CD1c-positive myeloid dendritic cell (primary cell): ENCODE measurements around the gene APEH.
"Not testable (repeated sequence)": the region's sequence is repeated elsewhere in the genome, so short reads cannot be mapped to it uniquely, and the experiment has no call there.

Source experiments
- DNase-seq: peaks from one replicate; pipeline ENCODE4 v3.0.0-alpha.2; 2016; ENCODE audit errors: extremely low spot score

Gene APEH

GRCh38 chr3:49668861-49669260 lies 5.3 kb upstream of the APEH start:
- DNase-seq = no peak

- DNase-seq = no peak
These were observed 4.8 kb upstream of the APEH start for GRCh38 chr3:49669352-49669751.

GRCh38 chr3:49670940-49671290 lies 3.2 kb upstream of the APEH start:
- no peak for DNase-seq

DNA sequence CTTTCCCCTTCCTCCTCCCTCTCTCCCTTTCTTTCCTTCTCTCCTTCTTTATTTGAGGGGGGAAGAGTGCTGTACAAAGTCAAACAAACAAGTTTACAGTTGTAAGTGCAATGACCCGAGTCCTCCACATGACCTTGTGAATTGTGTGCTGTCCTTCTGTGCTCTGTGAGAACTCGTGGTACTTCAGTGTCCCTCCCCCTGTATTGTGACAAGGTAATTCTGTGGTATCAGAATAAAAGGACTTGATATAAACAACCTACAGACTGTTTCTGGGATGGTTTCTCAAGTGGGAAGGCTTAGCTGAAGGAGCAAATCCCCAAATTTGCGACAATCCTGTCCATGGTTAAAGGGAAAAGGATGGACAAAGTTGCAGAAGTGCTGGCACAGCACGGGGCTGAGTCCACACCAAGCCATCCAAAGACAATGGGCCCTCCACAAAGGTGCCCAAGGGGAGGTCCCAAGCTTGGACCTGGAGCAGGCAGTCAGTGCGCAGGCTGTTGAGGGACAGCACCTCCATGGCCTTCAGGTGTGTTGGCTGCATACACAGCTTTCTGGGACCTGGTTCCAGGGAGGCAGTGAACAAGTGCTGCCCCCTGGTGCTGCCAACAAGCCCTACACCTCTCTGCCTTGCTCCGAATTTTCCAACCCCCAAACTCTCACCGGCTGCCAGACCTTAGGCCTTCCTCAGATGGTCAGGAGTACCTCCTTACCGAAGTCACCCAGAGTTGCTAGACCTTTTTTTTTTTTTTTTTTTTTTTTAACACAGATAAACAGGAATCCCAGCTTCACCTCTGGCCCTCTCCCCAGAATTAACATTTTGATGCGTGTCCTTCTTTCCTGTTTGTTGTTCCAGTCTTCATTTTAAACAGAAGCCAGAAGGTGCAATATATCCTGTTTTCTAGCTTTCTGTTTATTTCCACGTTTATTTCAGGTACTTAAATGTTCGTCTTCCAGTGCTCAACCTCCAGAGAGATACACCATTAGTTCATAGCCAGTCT lies 2.6 kb upstream of the APEH start:
- peak; percentile 71 for DNase-seq

DNA sequence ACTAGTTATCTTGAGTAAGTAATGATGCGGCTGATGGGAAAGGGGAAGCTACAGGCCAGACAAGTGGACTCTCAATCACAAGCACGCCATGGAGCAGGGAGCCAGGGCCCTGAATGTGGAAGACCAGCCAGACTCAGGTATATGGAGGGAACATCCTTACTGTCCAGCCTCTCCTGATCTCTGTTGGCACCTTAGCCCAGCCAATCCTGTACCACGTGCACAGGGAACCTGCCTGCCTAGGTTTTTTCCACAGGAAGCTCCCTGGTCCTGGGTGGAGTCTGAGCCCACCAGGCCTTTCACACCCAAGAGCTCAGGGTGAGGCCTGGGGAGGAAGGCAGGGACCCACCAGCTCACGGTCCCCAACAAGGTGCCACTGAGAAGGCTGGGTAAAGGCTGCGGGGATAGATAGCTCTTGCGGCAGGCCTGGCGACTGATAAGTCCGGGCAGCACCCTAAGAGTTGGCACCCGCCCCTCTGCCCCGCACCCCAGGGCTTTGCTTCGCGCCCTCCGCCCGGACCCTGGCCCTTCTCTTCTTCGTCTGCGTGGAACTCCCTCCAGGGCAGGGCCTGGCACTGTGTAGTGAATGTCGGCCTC lies 933 bp upstream of the APEH start:
- DNase-seq = peak; percentile 45

DNA sequence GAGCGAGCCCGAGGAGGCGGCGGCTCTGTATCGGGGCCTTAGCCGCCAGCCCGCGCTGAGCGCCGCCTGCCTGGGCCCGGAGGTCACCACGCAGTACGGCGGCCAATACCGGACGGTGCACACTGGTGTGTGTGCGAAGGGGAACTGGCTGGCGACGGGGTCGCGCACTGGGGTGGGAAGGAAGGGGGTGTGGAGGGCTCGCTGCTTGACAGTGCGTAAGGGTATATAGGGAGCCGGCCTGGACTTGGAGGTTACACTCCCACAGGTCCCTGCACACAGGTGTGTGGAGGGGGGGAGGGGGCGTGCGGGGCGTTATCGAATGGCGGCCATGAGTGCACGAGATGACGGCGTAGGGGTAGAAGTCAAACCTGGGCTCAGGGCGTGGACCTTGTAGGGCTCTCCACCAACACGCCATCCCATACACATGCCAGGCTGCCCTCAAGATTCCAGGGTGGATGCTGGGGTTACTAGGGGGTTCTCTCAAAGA lies 389 bp downstream of the APEH start:
- DNase-seq = no peak

GRCh38 chr3:49675912-49676311 lies 1.8 kb downstream of the APEH start:
- DNase-seq = no peak

DNA sequence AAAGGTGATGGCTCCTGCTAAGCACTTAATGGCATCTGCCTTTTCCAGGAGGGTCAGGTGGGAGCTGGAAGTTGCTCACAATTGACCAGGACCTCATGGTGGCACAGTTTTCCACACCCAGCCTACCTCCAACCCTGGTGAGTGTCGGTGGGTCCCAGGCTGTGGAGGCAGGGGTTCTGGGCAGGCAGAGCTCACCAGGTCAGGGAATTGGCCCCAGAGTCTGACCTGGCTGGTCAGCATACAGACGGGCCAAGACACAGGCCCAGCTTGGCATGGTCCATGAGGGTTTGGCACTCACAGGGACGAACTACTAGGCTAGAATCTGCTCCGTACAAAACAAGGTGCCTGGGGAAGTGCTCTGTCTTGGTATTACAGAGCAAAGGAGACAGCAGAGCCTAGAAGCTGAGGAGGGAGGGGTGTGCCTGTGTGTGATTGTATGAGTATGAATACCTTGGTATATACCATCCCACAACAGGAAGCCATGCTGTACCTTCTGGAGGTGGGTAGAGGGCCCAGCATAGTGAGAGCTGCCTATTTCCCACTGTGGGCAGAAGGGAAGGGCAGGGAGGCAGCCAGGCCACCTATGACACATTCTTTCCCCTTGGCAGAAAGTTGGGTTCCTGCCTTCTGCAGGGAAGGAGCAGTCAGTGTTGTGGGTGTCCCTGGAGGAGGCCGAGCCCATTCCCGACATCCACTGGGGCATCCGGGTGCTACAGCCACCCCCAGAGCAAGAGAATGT lies 6.5 kb downstream of the APEH start:
- no peak for DNase-seq

GRCh38 chr3:49681232-49681522 lies 7.0 kb downstream of the APEH start:
- no peak for DNase-seq

DNA sequence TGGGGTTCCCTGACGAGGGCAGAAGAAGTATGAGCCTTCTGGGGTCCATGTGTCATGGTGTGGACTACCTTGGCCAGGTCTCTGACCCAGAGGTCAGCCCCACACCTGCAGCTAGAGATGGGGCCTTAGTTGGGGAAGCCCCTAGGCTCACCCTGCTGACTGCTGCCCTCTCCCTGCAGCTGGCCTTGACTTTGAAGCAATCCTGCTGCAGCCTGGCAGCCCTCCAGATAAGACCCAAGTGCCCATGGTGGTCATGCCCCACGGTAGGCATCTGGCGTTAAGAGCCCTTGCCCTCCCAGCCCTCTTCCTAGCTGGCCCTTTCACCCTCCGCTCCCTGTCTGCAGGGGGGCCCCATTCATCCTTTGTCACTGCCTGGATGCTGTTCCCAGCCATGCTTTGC lies 7.4 kb downstream of the APEH start:
- no peak for DNase-seq

GRCh38 chr3:49683162-49683561 lies 9.0 kb downstream of the APEH start:
- no peak for DNase-seq

DNA sequence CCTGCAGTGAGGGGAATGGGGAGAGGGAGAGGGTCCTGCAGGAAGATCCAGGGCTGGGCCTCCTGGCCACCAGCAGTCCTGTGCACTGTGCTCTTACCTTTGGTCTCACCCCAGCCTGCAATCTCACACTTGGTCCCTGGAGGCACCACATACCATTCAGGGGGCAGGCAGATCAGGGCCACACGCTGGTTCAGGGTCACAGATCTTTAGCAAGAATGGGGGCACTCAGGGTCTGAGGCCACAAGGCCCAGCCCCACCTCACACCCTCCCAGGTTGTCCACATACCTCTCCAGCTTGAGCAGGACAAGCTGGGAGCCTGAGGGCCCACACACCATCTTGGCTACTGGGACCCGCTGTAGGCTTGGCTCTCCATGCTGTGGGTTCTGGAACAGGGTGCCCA lies 10.3 kb downstream of the APEH start:
- not testable (repeated sequence) for DNase-seq

DNA sequence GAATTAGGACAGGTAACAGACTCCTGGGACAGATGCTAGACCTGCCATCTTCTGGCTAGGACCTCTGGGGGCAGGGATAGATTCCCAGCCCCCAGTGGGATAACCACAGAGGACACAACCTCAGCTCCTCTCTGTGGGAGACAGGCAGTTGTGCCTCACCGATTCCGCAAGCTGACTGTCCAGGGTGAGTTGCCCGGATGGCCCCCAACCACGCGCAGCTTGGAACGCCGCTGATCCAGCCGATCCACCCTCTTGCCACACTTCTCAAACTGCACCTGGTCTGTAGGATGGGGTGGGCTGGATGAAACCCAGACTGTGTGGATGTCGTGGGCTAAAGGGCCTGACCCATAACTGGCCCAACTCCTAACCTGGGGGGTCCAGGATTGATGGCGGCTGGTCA lies 11.0 kb downstream of the APEH start:
- DNase-seq = not testable (repeated sequence)

DNA sequence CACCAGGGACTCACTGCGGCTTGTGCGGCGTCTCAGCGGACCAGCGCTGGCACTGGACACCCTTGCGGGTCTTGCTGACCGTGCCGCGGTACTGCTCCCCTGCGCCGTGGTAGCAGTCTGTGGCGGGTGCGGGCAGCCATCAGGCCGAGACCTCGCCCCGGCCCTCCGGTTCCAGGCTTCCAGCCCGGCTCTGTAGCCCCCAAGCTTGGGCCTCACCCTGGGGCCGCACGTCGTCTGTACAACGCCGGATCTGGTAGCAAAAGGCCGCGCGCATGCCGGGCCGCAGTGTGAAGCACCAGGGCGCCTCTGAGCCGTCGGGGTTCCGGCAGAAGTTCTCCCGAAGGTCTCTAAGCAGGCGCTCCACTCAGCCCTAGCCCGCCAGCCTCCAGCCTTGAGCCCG lies 11.7 kb downstream of the APEH start:
- DNase-seq = not testable (repeated sequence)

GRCh38 chr3:49686346-49686745 lies 12.2 kb downstream of the APEH start:
- DNase-seq = not testable (repeated sequence)

GRCh38 chr3:49686769-49687423 lies 12.7 kb downstream of the APEH start:
- DNase-seq = peak; percentile 65

DNA sequence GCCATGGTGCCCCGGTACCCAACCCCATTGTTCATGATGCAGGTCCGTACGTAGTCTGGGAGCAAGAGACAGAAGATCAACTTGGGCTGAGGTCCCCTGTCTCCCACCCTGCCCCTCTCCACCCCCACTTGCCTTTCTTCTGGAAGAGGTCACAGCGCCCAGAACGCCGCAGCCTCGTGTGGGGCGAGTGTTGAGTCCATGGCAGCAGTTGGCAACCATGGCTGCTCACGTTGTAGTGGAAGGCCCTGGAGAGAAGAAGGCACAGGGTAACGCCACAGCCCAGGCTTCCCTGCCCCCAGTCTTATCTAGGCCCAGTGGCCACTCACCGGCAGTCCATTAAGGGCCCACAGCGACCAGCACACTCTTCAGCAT lies 13.3 kb downstream of the APEH start:
- DNase-seq = not testable (repeated sequence)

DNA sequence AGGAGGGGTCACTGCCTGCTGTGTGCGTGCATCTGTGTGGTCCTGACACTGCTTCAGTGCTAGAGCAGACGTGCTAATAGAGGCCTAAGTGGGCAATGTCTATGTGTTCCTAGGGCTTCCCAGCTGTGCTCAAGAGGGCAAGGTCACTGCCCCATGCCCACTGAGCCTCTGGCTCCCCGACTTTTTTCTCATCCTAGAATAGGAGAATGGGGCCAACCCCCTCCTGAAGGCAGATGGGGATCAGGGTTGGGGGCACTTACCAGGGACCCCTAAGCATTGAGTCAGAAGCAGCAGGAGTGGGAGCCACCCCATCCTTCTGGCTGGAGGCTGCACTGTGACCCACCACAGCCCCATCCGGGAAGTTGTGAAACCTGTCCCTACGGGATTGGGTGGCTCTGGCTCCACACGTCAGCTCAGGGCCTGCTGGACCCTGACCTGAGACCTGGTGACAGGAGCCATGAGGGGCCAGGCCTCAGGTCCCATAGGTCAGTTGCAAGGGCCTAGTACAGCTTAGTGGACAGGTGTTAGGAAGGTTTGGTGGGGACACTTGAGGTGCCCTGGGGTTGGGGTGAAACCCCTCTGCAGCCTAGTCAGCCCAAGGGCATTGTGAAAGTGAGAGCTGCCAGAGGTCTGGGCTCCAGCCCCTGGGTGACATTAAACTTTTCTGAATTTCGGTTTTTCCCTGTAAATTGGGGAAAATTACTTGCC lies 14.3 kb downstream of the APEH start:
- DNase-seq = not testable (repeated sequence)

GRCh38 chr3:49689046-49689907 lies 15.1 kb downstream of the APEH start, which contains the start of the genes MST1 and RNF123:
TSS of gene MST1 (minus strand) at chr3:49689474. CDS start at chr3:49688691, 783 bp downstream.
TSS of gene RNF123 (plus strand) at chr3:49689557. CDS start at chr3:49691166, 1,609 bp downstream.
- peak; percentile 95 for DNase-seq
